Caco-2 (cell line): ENCODE data around the gene SGCD. TPM values are rescaled to one million over a fixed set of nuclear protein-coding genes. Genes with fewer than 3 reads are reported as not detected.

ENCODE experiments used
- BruUV-seq: library from RNA; stranded (reverse); fragments of 400-500 nt; replicated peaks from 2 replicates; lab custom pipeline; 2021; lab: Mats Ljungman, UMichigan
- CTCF ChIA-PET: fragments of 300-600 bp; sonication (Branson Sonifier 250); formaldehyde crosslinking; loops from one replicate; lab custom pipeline; 2022; ENCODE audit warnings: antibody characterized with exemption; lab: Charles Lee
- POLR2A ChIA-PET: fragments of 300-600 bp; sonication (Branson Sonifier 250); formaldehyde crosslinking; loops from one replicate; lab custom pipeline; 2022; ENCODE audit warnings: antibody characterized with exemption; lab: Charles Lee
- DNase-seq, 2 experiments: peaks; one replicate each; pipeline versions ENCODE4 v3.0.0 to v3.0.0-alpha.2; 2020 to 2022
- H3K27me3 ChIP-seq: replicated peaks from 2 replicates; pipeline ENCODE4 v1.6.0; 2011; ENCODE audit warnings: low read length; ENCODE audit not compliant: control insufficient read depth, insufficient read depth
- H3K36me3 ChIP-seq: 2 replicates; pipeline ENCODE4 v1.5.1; 2011; ENCODE audit warnings: low read length; ENCODE audit not compliant: control insufficient read depth, insufficient read depth
- H3K4me1 ChIP-seq: fragments of 250-450 bp; sonication (Bioruptor Pico); 2 replicates; pipeline ENCODE4 v1.5.1; 2020; ENCODE audit warnings: mild to moderate bottlenecking
- H3K4me3 ChIP-seq: 2 replicates; pipeline ENCODE4 v1.5.1; 2011; ENCODE audit warnings: low read depth, mild to moderate bottlenecking, control low read depth, low read length
- H3K9me3 ChIP-seq: fragments of 250-450 bp; sonication (Bioruptor Pico); 2 replicates; pipeline ENCODE4 v1.5.1; 2020; ENCODE audit warnings: mild to moderate bottlenecking, moderate library complexity
- H3K27ac Mint-ChIP-seq: one replicate; pipeline ENCODE4 v1.8.0; 2022; ENCODE audit warnings: mixed read lengths; ENCODE audit not compliant: unreplicated experiment
- H3K27me3 Mint-ChIP-seq: one replicate; pipeline ENCODE4 v1.8.0; 2022; ENCODE audit warnings: mixed read lengths; ENCODE audit not compliant: insufficient read depth, unreplicated experiment
- H3K36me3 Mint-ChIP-seq: one replicate; pipeline ENCODE4 v1.8.0; 2022; ENCODE audit warnings: mild to moderate bottlenecking, mixed read lengths; ENCODE audit not compliant: insufficient read depth, unreplicated experiment
- H3K4me1 Mint-ChIP-seq: one replicate; pipeline ENCODE4 v1.8.0; 2022; ENCODE audit warnings: low read depth, mixed read lengths; ENCODE audit not compliant: unreplicated experiment
- H3K4me3 Mint-ChIP-seq: one replicate; pipeline ENCODE4 v1.8.0; 2022; ENCODE audit warnings: mild to moderate bottlenecking, moderate library complexity, mixed read lengths; ENCODE audit not compliant: unreplicated experiment
- H3K9me3 Mint-ChIP-seq: one replicate; pipeline ENCODE4 v1.8.0; 2022; ENCODE audit warnings: mixed read lengths; ENCODE audit not compliant: unreplicated experiment
- CTCF ChIP-seq, 2 experiments: fragments of 200-600 bp in 1 of 2; IDR thresholded peaks; 1 replicate in 1 of 2; 2 replicates in 1 of 2; pipeline versions ENCODE4 v1.5.1 to v1.8.0; 2011 to 2022; ENCODE audit warnings: antibody characterized with exemption in 1 of 2, control low read depth in 1 of 2, inconsistent platforms in 1 of 2, low read depth in 1 of 2, low read length in 1 of 2, mild to moderate bottlenecking in 1 of 2, moderate library complexity in 1 of 2; ENCODE audit not compliant: insufficient read depth in 1 of 2, severe bottlenecking in 1 of 2, unreplicated experiment in 1 of 2
- intact Hi-C: fragments of 100-400 bp; cut with micrococcal nuclease; formaldehyde crosslinking; loops from one replicate; pipeline ENCODE4 v1.10.0; 2022; ENCODE audit not compliant: unreplicated experiment
- total RNA-seq: library from RNA; stranded (reverse); gene quantifications from 2 replicates; pipeline ENCODE4 v1.2.3, GENCODE V29; 2022

The SGCD gene
- total RNA-seq, 1 experiment from 2014 or later, result 0.20 TPM

GRCh38 chr5:156618601-156619000, 291.6 kb downstream of the SGCD start:
- BruUV-seq, result no TSS peak
- H3K4me1 Mint-ChIP-seq, result no peaks in the 10 kb centered on the region
- no peak overlapping the region for H3K4me3 Mint-ChIP-seq
- POLR2A ChIA-PET, result no interaction called here
- intact Hi-C loops, result no loop called here
- no peaks in the 10 kb centered on the region for H3K36me3 Mint-ChIP-seq
- H3K27ac Mint-ChIP-seq, result no peak overlapping the region
- Histone ChIP-seq H3K9me3 (no peaks in the 10 kb centered on the region), H3K27me3 (no peaks in the 10 kb centered on the region), H3K4me1 (no peaks in the 10 kb centered on the region), H3K4me3 (no peak overlapping the region), H3K36me3 (no peaks in the 10 kb centered on the region)
- peaks cover 9% of the 10 kb centered on the region for H3K9me3 Mint-ChIP-seq
- peaks cover 3% of the 10 kb centered on the region for H3K27me3 Mint-ChIP-seq
- CTCF ChIA-PET, result interaction anchor here (0.7 kb wide), 1 partner anchor 66 kb away, joined by 4 read pairs; no protein-coding TSS in a partner anchor
- DNase-seq, result no peak
- no peak for TF ChIP-seq CTCF (IDR thresholded peaks at IDR 0.05; ENCODE audit: insufficient read depth in 1 of 2, low read depth in 1 of 2, low read length in 1 of 2, severe bottlenecking in 1 of 2, unreplicated experiment in 1 of 2)

- Histone ChIP-seq H3K9me3 (no peaks in the 10 kb centered on the region), H3K36me3 (no peaks in the 10 kb centered on the region), H3K4me1 (no peaks in the 10 kb centered on the region), H3K27me3 (no peaks in the 10 kb centered on the region), H3K4me3 (no peak overlapping the region)
- no peak overlapping the region for H3K4me3 Mint-ChIP-seq
- BruUV-seq, result no TSS peak
- peaks cover 9% of the 10 kb centered on the region for H3K9me3 Mint-ChIP-seq
- H3K27me3 Mint-ChIP-seq, result peaks cover 3% of the 10 kb centered on the region
- ChIA-PET POLR2A (no interaction called here), CTCF (no interaction called here)
- no peaks in the 10 kb centered on the region for H3K36me3 Mint-ChIP-seq
- intact Hi-C loops, result no loop called here
- H3K27ac Mint-ChIP-seq, result no peak overlapping the region
- no peaks in the 10 kb centered on the region for H3K4me1 Mint-ChIP-seq
- no peak for TF ChIP-seq CTCF (IDR thresholded peaks at IDR 0.05; ENCODE audit: insufficient read depth in 1 of 2, low read depth in 1 of 2, low read length in 1 of 2, severe bottlenecking in 1 of 2, unreplicated experiment in 1 of 2)
- DNase-seq, result no peak
Measured at GRCh38 chr5:156621719-156622118, 294.8 kb downstream of the SGCD start.

GRCh38 chr5:156623381-156624040, 296.5 kb downstream of the SGCD start:
- H3K36me3 ChIP-seq, result no peaks in the 10 kb centered on the region
- Mint-ChIP-seq H3K9me3 (no peaks in the 10 kb centered on the region), H3K27me3 (peaks cover 3% of the 10 kb centered on the region), H3K27ac (no peak overlapping the region), H3K4me3 (no peak overlapping the region), H3K4me1 (no peaks in the 10 kb centered on the region), H3K36me3 (no peaks in the 10 kb centered on the region)
- intact Hi-C loops, result no loop called here
- no peak for DNase-seq
- H3K4me1 ChIP-seq, result no peaks in the 10 kb centered on the region
- ChIA-PET POLR2A (no interaction called here), CTCF (no interaction called here)
- H3K27me3 ChIP-seq, result no peaks in the 10 kb centered on the region
- H3K9me3 ChIP-seq, result no peaks in the 10 kb centered on the region
- H3K4me3 ChIP-seq, result no peak overlapping the region
- BruUV-seq, result no TSS peak
- no peak for TF ChIP-seq CTCF (IDR thresholded peaks at IDR 0.05; ENCODE audit: insufficient read depth in 1 of 2, low read depth in 1 of 2, low read length in 1 of 2, severe bottlenecking in 1 of 2, unreplicated experiment in 1 of 2)
